ENCODE data around the gene SOX5.

DNA sequence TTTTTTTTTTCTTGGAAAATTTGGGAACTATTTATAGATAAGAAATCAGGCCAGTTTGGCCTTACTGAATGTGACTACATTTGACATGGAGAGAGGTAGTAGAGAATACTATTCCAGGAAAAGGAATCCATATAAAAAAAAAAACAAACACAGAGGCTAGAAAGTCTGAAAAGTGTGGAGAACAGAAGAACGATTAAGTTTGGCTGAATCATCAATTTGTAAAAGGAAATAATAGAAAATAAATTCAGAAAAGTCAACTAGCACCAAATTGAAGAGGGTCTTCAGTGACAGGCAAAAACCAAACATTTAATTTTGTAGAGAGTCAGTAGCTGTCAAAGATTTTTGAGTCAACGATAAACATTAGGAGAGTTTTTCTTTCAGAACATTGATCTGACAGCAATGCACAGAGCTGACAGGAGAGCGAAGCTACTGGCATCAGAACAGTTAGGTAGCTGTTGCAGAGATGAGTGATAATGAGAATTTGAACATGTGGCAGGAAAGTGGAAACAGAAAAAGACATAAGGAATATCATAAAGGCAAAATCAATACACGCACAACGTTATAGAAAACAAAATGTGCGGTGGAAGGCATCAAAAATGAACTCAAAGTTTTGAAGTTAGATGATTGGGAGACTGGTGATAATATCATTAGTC is 241.2 kb downstream of the SOX5 start:
- TF ChIP-seq PAX5 (IDR thresholded peaks at IDR 0.05; ENCODE audit: insufficient read depth, low read length, severe bottlenecking) (no peak), POLR2A (IDR thresholded peaks at IDR 0.05; ENCODE audit: low read depth, low read length) (no peak), TAF1 (IDR thresholded peaks at IDR 0.05; ENCODE audit: low read depth, low read length) (no peak), SPI1 (IDR thresholded peaks at IDR 0.05; ENCODE audit: low read depth, low read length) (no peak), POLR2AphosphoS5 (IDR thresholded peaks at IDR 0.05; ENCODE audit: low read depth, low read length) (no peak), POU2F2 (IDR thresholded peaks at IDR 0.05; ENCODE audit: low read depth, low read length) (no peak)
